NB4 (cell line): ENCODE measurements around the gene NEMP2.

Source experiments
- DNase-seq: peaks from one replicate; pipeline ENCODE4 v3.0.0; 2010; ENCODE audit warnings: low read depth
- H3K4me3 ChIP-seq: one replicate; pipeline ENCODE4 v1.5.1; 2011; ENCODE audit warnings: mild to moderate bottlenecking, low read depth, low read length, moderate library complexity
- MYC ChIP-seq: IDR thresholded peaks from 2 replicates; pipeline ENCODE4 v1.6.1; 2011; ENCODE audit warnings: low read depth, low read length
- POLR2A ChIP-seq: IDR thresholded peaks from 2 replicates; pipeline ENCODE4 v1.6.1; 2011; ENCODE audit warnings: mild to moderate bottlenecking; ENCODE audit not compliant: insufficient read length; ENCODE audit errors: extremely low read depth
- TF ChIP-seq, protein P1 (sequence below): IDR thresholded peaks from one replicate; pipeline ENCODE4 v1.5.1; 2012; ENCODE audit warnings: low read depth, low read length
- TF ChIP-seq, protein P2 (sequence below): IDR thresholded peaks from 2 replicates; pipeline ENCODE4 v1.6.1; 2011; ENCODE audit warnings: low read depth, low read length

Gene NEMP2

DNA sequence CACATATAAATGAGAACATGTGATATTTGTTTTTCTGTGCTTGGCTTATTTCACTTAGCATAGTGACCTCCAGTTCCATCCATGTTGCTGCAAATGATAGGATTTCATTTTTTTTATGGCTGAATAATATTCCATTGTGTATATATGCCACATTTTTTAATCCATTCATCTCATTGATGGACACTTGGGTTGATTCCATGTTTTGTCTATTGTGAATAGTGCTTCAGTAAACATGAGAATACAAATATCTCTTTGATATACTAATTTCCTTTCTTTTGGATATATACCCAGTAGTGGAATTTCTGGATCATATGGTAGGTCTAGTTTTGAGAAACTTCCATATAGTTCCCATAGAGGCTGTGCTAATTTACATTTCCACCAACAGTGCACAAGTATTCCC lies 3.7 kb upstream of the NEMP2 start:
- DNase-seq = no peak
- no peak overlapping the region for H3K4me3 ChIP-seq
- TF ChIP-seq POLR2A (no peak), MYC (no peak)
- TF ChIP-seq, protein P1, sequence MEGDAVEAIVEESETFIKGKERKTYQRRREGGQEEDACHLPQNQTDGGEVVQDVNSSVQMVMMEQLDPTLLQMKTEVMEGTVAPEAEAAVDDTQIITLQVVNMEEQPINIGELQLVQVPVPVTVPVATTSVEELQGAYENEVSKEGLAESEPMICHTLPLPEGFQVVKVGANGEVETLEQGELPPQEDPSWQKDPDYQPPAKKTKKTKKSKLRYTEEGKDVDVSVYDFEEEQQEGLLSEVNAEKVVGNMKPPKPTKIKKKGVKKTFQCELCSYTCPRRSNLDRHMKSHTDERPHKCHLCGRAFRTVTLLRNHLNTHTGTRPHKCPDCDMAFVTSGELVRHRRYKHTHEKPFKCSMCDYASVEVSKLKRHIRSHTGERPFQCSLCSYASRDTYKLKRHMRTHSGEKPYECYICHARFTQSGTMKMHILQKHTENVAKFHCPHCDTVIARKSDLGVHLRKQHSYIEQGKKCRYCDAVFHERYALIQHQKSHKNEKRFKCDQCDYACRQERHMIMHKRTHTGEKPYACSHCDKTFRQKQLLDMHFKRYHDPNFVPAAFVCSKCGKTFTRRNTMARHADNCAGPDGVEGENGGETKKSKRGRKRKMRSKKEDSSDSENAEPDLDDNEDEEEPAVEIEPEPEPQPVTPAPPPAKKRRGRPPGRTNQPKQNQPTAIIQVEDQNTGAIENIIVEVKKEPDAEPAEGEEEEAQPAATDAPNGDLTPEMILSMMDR = no peak
- TF ChIP-seq, protein P2, sequence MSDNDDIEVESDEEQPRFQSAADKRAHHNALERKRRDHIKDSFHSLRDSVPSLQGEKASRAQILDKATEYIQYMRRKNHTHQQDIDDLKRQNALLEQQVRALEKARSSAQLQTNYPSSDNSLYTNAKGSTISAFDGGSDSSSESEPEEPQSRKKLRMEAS = no peak

DNA sequence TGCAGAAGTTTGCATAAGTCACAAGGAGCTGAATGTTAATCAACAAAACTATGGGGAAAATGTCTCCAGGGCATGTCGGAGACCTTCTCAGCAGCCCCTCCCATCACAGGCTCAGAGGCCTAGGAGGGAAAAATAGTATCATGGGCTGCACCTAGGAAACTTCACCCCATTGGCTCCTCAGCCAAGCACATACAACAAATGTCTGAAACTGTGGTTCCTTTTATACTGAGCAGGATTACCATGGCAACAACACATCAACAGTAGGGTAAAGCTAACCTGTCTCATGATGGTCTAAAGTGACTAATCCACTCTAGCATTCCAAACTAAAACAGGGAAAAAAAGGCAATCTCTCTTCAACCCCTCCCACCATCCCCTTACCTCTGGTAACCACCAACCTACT lies 3.2 kb upstream of the NEMP2 start:
- H3K4me3 ChIP-seq = no peak overlapping the region
- TF ChIP-seq, protein P1 = no peak
- no peak for TF ChIP-seq MYC
- TF ChIP-seq, protein P2 = no peak
- no peak for TF ChIP-seq POLR2A
- DNase-seq = peak; percentile 16

DNA sequence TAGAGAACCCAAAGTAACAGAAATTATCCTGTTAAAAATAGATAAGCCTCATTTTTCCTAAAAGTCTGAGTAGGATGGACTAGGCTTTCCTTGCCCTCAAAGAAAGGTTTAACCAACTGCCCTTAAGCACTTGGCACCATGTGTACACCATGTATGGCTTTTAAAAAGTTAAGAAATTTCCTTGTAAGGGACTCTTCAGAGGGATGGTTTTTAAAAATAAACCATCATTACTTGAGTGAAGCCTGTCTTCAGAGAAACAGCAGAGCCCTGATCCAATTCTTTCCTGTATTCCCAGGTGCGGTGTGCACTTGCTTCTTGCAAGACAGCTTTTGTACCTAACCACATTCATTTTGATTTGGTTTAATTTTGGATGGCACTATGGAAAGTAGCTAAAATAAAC lies 1.1 kb upstream of the NEMP2 start:
- TF ChIP-seq MYC = no peak
- TF ChIP-seq, protein P1 = no peak
- TF ChIP-seq, protein P2 = no peak
- TF ChIP-seq POLR2A = no peak
- peak; percentile 20 for DNase-seq
- peak overlapping the region; percentile 87 for H3K4me3 ChIP-seq

DNA sequence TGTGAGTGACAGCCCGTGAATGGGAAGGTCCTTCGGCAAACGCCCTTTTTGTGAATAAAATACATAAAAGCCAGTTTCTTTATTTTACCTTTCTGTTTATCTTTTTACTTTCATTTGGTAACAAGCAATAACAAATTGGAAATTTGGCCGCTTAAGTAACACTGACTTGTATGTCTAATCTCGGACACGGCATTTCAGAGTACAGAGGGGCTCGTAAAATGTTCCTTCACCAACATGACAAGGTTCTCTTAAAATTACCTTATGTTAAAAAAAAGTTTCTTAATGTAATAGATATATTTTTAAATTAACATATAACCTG lies 558 bp upstream of the NEMP2 start:
- TF ChIP-seq MYC (no peak), POLR2A (no peak)
- TF ChIP-seq, protein P2 = no peak
- TF ChIP-seq, protein P1 = no peak
- H3K4me3 ChIP-seq = peak overlapping the region; percentile 87
- no peak for DNase-seq

DNA sequence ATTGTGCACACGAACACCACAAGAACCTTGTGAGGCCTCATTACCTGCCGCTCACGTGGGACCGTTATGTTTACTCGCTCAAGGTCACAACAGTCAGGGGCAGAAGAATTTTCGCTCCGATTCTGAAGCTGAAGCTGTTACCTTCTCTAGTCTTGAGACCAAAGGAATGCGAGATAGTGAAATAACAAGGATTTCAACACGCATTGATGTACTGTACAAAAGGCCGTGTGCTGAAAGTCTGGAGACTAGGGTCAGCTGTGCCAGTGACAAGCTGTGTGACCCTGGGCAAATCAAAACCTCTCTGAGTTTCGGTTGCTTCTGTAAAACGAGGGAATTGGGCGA lies 583 bp downstream of the NEMP2 start:
- H3K4me3 ChIP-seq = peak overlapping the region; percentile 87
- DNase-seq = peak; percentile 66
- TF ChIP-seq MYC (no peak), POLR2A (no peak)
- TF ChIP-seq, protein P1 = no peak
- TF ChIP-seq, protein P2 = no peak
